SU-DHL-6 (cell line): ENCODE data around the gene OBSL1.

Experiments used
- CTCF ChIP-seq: fragments of 200-600 bp; sonication (generic); IDR thresholded peaks from one replicate; pipeline ENCODE4 v1.5.1; 2017; ENCODE audit warnings: antibody characterized with exemption, mild to moderate bottlenecking, low read length, moderate library complexity; ENCODE audit not compliant: insufficient read depth, poor library complexity, severe bottlenecking
- EZH2phosphoT487 ChIP-seq: fragments of 200-600 bp; sonication (generic), shearing (Covaris generic); conservative IDR thresholded peaks from 2 replicates; pipeline ENCODE4 v1.6.1; 2018; ENCODE audit warnings: mild to moderate bottlenecking, antibody characterized with exemption, low read length, moderate library complexity, mixed read lengths

- TF ChIP-seq CTCF (no peak), EZH2phosphoT487 (no peak)
These were observed 10.5 kb downstream of the OBSL1 start for GRCh38 chr2:219560893-219561178.
